GM21447 (cell line): ENCODE measurements around the gene CDH18.

Experiments
- ATAC-seq: cut with Tn5 transposase; IDR thresholded peaks from one replicate; pipeline ENCODE4 v1.9.1; 2021; ENCODE audit not compliant: unreplicated experiment

CDH18 gene

GRCh38 chr5:19497229-19497815 is 490.7 kb downstream of the CDH18 start:
- no peak for ATAC-seq

GRCh38 chr5:19496056-19496455 is 491.9 kb downstream of the CDH18 start:
- no peak for ATAC-seq

GRCh38 chr5:19492861-19493260 is 495.1 kb downstream of the CDH18 start:
- no peak for ATAC-seq

- ATAC-seq, result no peak
Measured at GRCh38 chr5:19488786-19489185, 499.2 kb downstream of the CDH18 start.

- no peak for ATAC-seq
Measured at GRCh38 chr5:19487480-19487879, 500.5 kb downstream of the CDH18 start.

- no peak for ATAC-seq
Measured at GRCh38 chr5:19479562-19479961, 508.4 kb downstream of the CDH18 start.

- ATAC-seq, result no peak
Measured at GRCh38 chr5:19462019-19462418, 526.0 kb downstream of the CDH18 start.

- ATAC-seq, result no peak
Measured at GRCh38 chr5:19424506-19424905, 563.5 kb downstream of the CDH18 start.
